Stimulated activated CD8-positive, alpha-beta memory T cell treated with anti-CD3 and anti-CD28 coated beads, Interleukin-2, amount 100 ng/mL, for 1 hour (primary cell): ENCODE results near the gene ZBTB7C.

Experiments used
- DNase-seq, 2 donors: peaks; one replicate each; pipeline ENCODE4 v3.0.0-alpha.2; 2020; ENCODE audit warnings: low read depth in 2 of 2

Gene ZBTB7C

GRCh38 chr18:48138660-48139430 lies 270.3 kb downstream of the ZBTB7C start:
- no peak for DNase-seq

- no peak for DNase-seq
Measured at GRCh38 chr18:48138210-48138609, 271.0 kb downstream of the ZBTB7C start.

- no peak for DNase-seq
Measured at GRCh38 chr18:48137374-48138081, 271.7 kb downstream of the ZBTB7C start.

- no peak for DNase-seq
Measured at GRCh38 chr18:48136827-48137373, 272.3 kb downstream of the ZBTB7C start.

GRCh38 chr18:48136051-48136826 lies 272.9 kb downstream of the ZBTB7C start:
- no peak for DNase-seq

- no peak for DNase-seq
Measured at GRCh38 chr18:48135436-48135966, 273.7 kb downstream of the ZBTB7C start.

- DNase-seq, result no peak
Measured at GRCh38 chr18:48134609-48135008, 274.6 kb downstream of the ZBTB7C start.

GRCh38 chr18:48133671-48134251 lies 275.4 kb downstream of the ZBTB7C start:
- DNase-seq, result no peak

- DNase-seq, result no peak
Measured at GRCh38 chr18:48132797-48133655, 276.2 kb downstream of the ZBTB7C start.

GRCh38 chr18:48131042-48131441 lies 278.1 kb downstream of the ZBTB7C start:
- no peak for DNase-seq

- no peak for DNase-seq
Measured at GRCh38 chr18:48129621-48130082, 279.5 kb downstream of the ZBTB7C start.

- no peak for DNase-seq
Measured at GRCh38 chr18:48127606-48128005, 281.6 kb downstream of the ZBTB7C start.

- no peak for DNase-seq
Measured at GRCh38 chr18:48126240-48126639, 282.9 kb downstream of the ZBTB7C start.

GRCh38 chr18:48125724-48126123 lies 283.5 kb downstream of the ZBTB7C start:
- DNase-seq, result no peak

- DNase-seq, result no peak
Measured at GRCh38 chr18:48124857-48125626, 284.1 kb downstream of the ZBTB7C start.

- DNase-seq, result no peak
Measured at GRCh38 chr18:48123941-48124340, 285.2 kb downstream of the ZBTB7C start.

GRCh38 chr18:48123324-48123723 lies 285.9 kb downstream of the ZBTB7C start:
- no peak for DNase-seq

- DNase-seq, result no peak
Measured at GRCh38 chr18:48122816-48123215, 286.4 kb downstream of the ZBTB7C start.

GRCh38 chr18:48122376-48122775 lies 286.8 kb downstream of the ZBTB7C start:
- no peak for DNase-seq

- no peak for DNase-seq
Measured at GRCh38 chr18:48121752-48122151, 287.4 kb downstream of the ZBTB7C start.
